IMR-90 (cell line): ENCODE measurements around the gene ROBO1. TPM values are rescaled to one million over a fixed set of nuclear protein-coding genes. Genes with fewer than 3 reads are reported as not detected.

Experiments used
- ATAC-seq: fragments of 200-7000 bp; cut with Tn5 transposase; 2 replicates; pipeline ENCODE4 v1.9.1; 2020; ENCODE audit warnings: low read depth, mild to moderate bottlenecking, moderate library complexity
- BruUV-seq: library from RNA; stranded (reverse); fragments of 400-500 nt; replicated peaks from 2 replicates; lab custom pipeline; 2021; lab: Mats Ljungman, UMichigan
- CTCF ChIA-PET: fragments of 300-600 bp; formaldehyde crosslinking; extraction: SDS; loops from one replicate; lab custom pipeline; 2021; ENCODE audit warnings: antibody characterized with exemption; lab: Yijun Ruan, JAX
- POLR2A ChIA-PET: fragments of 300-600 bp; sonication (Branson Sonifier 250); formaldehyde crosslinking; loops from one replicate; lab custom pipeline; 2022; ENCODE audit warnings: antibody characterized with exemption; ENCODE audit not compliant: unreplicated experiment; lab: Charles Lee
- DNase-seq: peaks from one replicate; pipeline ENCODE4 v3.0.0; 2013
- H2AFZ ChIP-seq: replicated peaks from 2 replicates; pipeline ENCODE3; 2013; ENCODE audit warnings: low read length, mild to moderate bottlenecking; ENCODE audit not compliant: poor library complexity
- H2AK5ac ChIP-seq: 2 replicates; pipeline ENCODE4 v1.6.1; 2013; ENCODE audit warnings: low read depth, low read length, inconsistent platforms
- H2AK9ac ChIP-seq: replicated peaks from 2 replicates; pipeline ENCODE3; 2013; ENCODE audit warnings: mild to moderate bottlenecking, low read depth, low read length, moderate library complexity; ENCODE audit not compliant: poor library complexity
- H2BK120ac ChIP-seq: 2 replicates; pipeline ENCODE4 v1.6.1; 2013; ENCODE audit warnings: low read depth, low read length, inconsistent platforms
- H2BK15ac ChIP-seq: 3 replicates; pipeline ENCODE4 v1.6.1; 2013; ENCODE audit warnings: low read depth, low read length, inconsistent platforms
- H2BK20ac ChIP-seq: 2 replicates; pipeline ENCODE4 v1.6.1; 2013; ENCODE audit warnings: low read depth, mild to moderate bottlenecking, inconsistent platforms, low read length, moderate library complexity
- H2BK5ac ChIP-seq: 2 replicates; pipeline ENCODE4 v1.6.1; 2013; ENCODE audit warnings: mild to moderate bottlenecking, low read depth, low read length, inconsistent platforms; ENCODE audit not compliant: poor library complexity, severe bottlenecking
- H3K14ac ChIP-seq: replicated peaks from 2 replicates; pipeline ENCODE4 v1.6.1; 2013; ENCODE audit warnings: low read depth, low read length, inconsistent platforms
- H3K18ac ChIP-seq: 2 replicates; pipeline ENCODE4 v1.6.1; 2013; ENCODE audit warnings: low read depth, low read length, control low read depth
- H3K23ac ChIP-seq: 2 replicates; pipeline ENCODE4 v1.6.1; 2013; ENCODE audit warnings: low read depth, low read length, inconsistent platforms
- H3K27ac ChIP-seq: 2 replicates; pipeline ENCODE4 v1.5.1; 2013; ENCODE audit warnings: mild to moderate bottlenecking, control low read depth, low read length; ENCODE audit not compliant: insufficient read depth
- H3K27me3 ChIP-seq: 2 replicates; pipeline ENCODE4 v1.6.1; 2013; ENCODE audit warnings: low read length; ENCODE audit not compliant: control insufficient read depth, insufficient read depth
- H3K36me3 ChIP-seq: 2 replicates; pipeline ENCODE4 v1.6.1; 2013; ENCODE audit warnings: low read length, mixed read lengths; ENCODE audit not compliant: control insufficient read depth, insufficient read depth
- H3K4ac ChIP-seq: 2 replicates; pipeline ENCODE4 v1.6.1; 2013; ENCODE audit warnings: low read depth, low read length, inconsistent platforms
- H3K4me1 ChIP-seq: 2 replicates; pipeline ENCODE4 v1.6.1; 2013; ENCODE audit warnings: low read length, mixed read lengths; ENCODE audit not compliant: control insufficient read depth, insufficient read depth
- H3K4me2 ChIP-seq: 2 replicates; pipeline ENCODE4 v1.6.1; 2013; ENCODE audit warnings: low read depth, mild to moderate bottlenecking, control low read depth, low read length, moderate library complexity
- H3K4me3 ChIP-seq: 2 replicates; pipeline ENCODE4 v1.5.1; 2013; ENCODE audit warnings: low read depth, mild to moderate bottlenecking, control low read depth, low read length, moderate library complexity; ENCODE audit not compliant: insufficient read depth
- H3K56ac ChIP-seq: 2 replicates; pipeline ENCODE4 v1.6.1; 2013; ENCODE audit warnings: low read length, inconsistent platforms; ENCODE audit not compliant: insufficient read depth; ENCODE audit errors: extremely low read depth
- H3K79me1 ChIP-seq, 2 experiments: 2 replicates each; pipeline ENCODE4 v1.6.1; 2013; ENCODE audit warnings: low read length in 2 of 2, inconsistent platforms in 1 of 2, low read depth in 1 of 2
- H3K9ac ChIP-seq: 2 replicates; pipeline ENCODE4 v1.6.1; 2013; ENCODE audit warnings: low read depth, low read length, control low read depth
- H3K9me1 ChIP-seq: 2 replicates; pipeline ENCODE4 v1.6.1; 2013; ENCODE audit warnings: low read length, inconsistent platforms; ENCODE audit not compliant: insufficient read depth
- H3K9me3 ChIP-seq: 2 replicates; pipeline ENCODE4 v1.6.1; 2013; ENCODE audit warnings: low read length; ENCODE audit not compliant: control insufficient read depth, insufficient read depth
- H4K20me1 ChIP-seq: 2 replicates; pipeline ENCODE4 v1.6.1; 2013; ENCODE audit warnings: low read length, inconsistent platforms; ENCODE audit not compliant: insufficient read depth
- H4K5ac ChIP-seq: 2 replicates; pipeline ENCODE4 v1.6.1; 2013; ENCODE audit warnings: mild to moderate bottlenecking, low read depth, low read length, control low read depth
- H4K8ac ChIP-seq, 2 experiments: 2 replicates each; pipeline ENCODE4 v1.6.1; 2013; ENCODE audit warnings: low read depth in 2 of 2, low read length in 2 of 2, control low read depth in 1 of 2, inconsistent platforms in 1 of 2
- H4K91ac ChIP-seq: 2 replicates; pipeline ENCODE4 v1.6.1; 2013; ENCODE audit warnings: low read depth, low read length, inconsistent platforms; ENCODE audit not compliant: insufficient read depth
- BHLHE40 ChIP-seq: fragments of 150-350 bp; IDR thresholded peaks from 2 replicates; pipeline ENCODE4 v1.6.1; 2016; ENCODE audit warnings: mild to moderate bottlenecking, low read depth, low read length
- CHD1 ChIP-seq: IDR thresholded peaks from 2 replicates; pipeline ENCODE4 v1.6.1; 2012; ENCODE audit warnings: low read depth, low read length, improper control_type of control experiment
- MAFK ChIP-seq: IDR thresholded peaks from 2 replicates; pipeline ENCODE4 v1.6.1; 2012; ENCODE audit warnings: low read depth, low read length, improper control_type of control experiment
- MAZ ChIP-seq: IDR thresholded peaks from 2 replicates; pipeline ENCODE4 v1.6.1; 2012; ENCODE audit warnings: low read depth, mild to moderate bottlenecking, low read length, improper control_type of control experiment, moderate library complexity, borderline replicate concordance
- MXI1 ChIP-seq: IDR thresholded peaks from 2 replicates; pipeline ENCODE4 v1.6.1; 2012; ENCODE audit warnings: low read depth, mild to moderate bottlenecking, low read length, moderate library complexity, borderline replicate concordance
- NFE2L2 ChIP-seq: fragments of 150-350 bp; IDR thresholded peaks from 2 replicates; pipeline ENCODE4 v1.6.1; 2016; ENCODE audit warnings: low read depth, mild to moderate bottlenecking, low read length
- RAD21 ChIP-seq: IDR thresholded peaks from 2 replicates; pipeline ENCODE4 v1.6.1; 2012; ENCODE audit warnings: low read length, improper control_type of control experiment
- RCOR1 ChIP-seq: IDR thresholded peaks from 2 replicates; pipeline ENCODE4 v1.6.1; 2012; ENCODE audit warnings: mild to moderate bottlenecking, low read length, improper control_type of control experiment; ENCODE audit not compliant: insufficient replicate concordance
- RFX5 ChIP-seq: IDR thresholded peaks from 2 replicates; pipeline ENCODE4 v1.8.0; 2012; ENCODE audit warnings: low read depth, mild to moderate bottlenecking, low read length, moderate library complexity
- SMC3 ChIP-seq: fragments of 150-350 bp; IDR thresholded peaks from 2 replicates; pipeline ENCODE4 v1.6.1; 2016; ENCODE audit warnings: low read depth, mild to moderate bottlenecking, antibody characterized with exemption, low read length, moderate library complexity
- USF2 ChIP-seq: fragments of 150-350 bp; IDR thresholded peaks from 2 replicates; pipeline ENCODE4 v1.6.1; 2017; ENCODE audit warnings: mild to moderate bottlenecking, antibody characterized with exemption, low read length, low read depth
- WGBS, 2 experiments: methylation state at CpG; one replicate each; pipeline versions ENCODE4 v1.1.5 to v1.1.7; 2013; ENCODE audit warnings: missing lambda C conversion rate in 2 of 2; ENCODE audit not compliant: insufficient read length in 1 of 2; ENCODE audit errors: extremely low coverage in 2 of 2; 5-methylcytosine and 5-hydroxymethylcytosine counted together
- dilution Hi-C: fragments of 300-500 bp; cut with HindIII; formaldehyde crosslinking; loops from one replicate; pipeline ENCODE4 v1.14.3; 2018; ENCODE audit warnings: low sequenced_read_pairs; ENCODE audit not compliant: unreplicated experiment
- in situ Hi-C: fragments of 300-500 bp; cut with MboI; formaldehyde crosslinking; loops from 3 replicates; pipeline ENCODE4 v1.14.3; 2019; ENCODE audit warnings: low sequenced_read_pairs, inconsistent platforms, mixed read lengths
- intact Hi-C: fragments of 100-400 bp; cut with micrococcal nuclease; formaldehyde crosslinking; loops from 2 replicates; pipeline ENCODE4 v1.10.0; 2022
- polyA plus RNA-seq, 3 experiments: library from polyadenylated mRNA; depleted of rRNA; stranded (reverse); fragments of >200 nt; gene quantifications; 2 replicates each; pipeline ENCODE4 v1.2.3, GENCODE V29; 2012; ENCODE audit warnings: low replicate concordance in 1 of 3
- total RNA-seq: library from RNA; depleted of rRNA; stranded (reverse); fragments of >200 nt; gene quantifications from 2 replicates; pipeline ENCODE4 v1.2.3, GENCODE V29; 2012
- TF ChIP-seq, protein P1 (sequence below): conservative IDR thresholded peaks from 2 replicates; pipeline ENCODE4 v1.5.1; 2012; ENCODE audit warnings: mild to moderate bottlenecking, low read depth, low read length, improper control_type of control experiment

Gene ROBO1
- total and polyA plus RNA-seq, 2 of the 4 experiments (the other 2 are of a cell fraction) = 24.1 to 53.9 TPM

- TF ChIP-seq USF2 (no peak), CHD1 (no peak), NFE2L2 (no peak)
These were observed 1125.4 kb downstream of the ROBO1 start (continued) for GRCh38 chr3:78642226-78643035.

DNA sequence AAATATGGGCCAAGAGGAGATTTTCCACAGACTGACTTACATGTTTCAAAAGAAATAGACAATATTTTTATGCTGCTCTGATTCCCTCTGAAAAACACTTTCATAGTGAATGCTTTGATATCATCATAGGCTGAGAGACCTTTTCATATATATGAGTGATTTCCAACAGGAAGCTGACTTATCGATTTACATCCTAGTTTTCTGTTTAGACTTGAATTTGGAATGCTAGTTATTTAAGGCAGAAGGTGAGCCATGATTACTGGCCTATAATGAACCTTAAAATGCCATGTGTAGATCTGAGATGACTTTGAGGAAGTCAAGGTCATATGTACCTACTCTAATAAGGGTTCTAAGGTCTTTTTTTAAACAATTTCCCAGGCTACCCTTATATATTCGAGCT, 1126.1 kb downstream of the ROBO1 start:
- H3K4me1 ChIP-seq = no peaks in the 10 kb centered on the region
- no peaks in the 10 kb centered on the region for H3K79me1 ChIP-seq
- CTCF ChIA-PET = interaction anchor here (0.6 kb wide), 2 partner anchors 575 to 709 kb away, joined by 3 to 4 read pairs; no protein-coding TSS in a partner anchor
- H2AFZ ChIP-seq = no peak overlapping the region
- no peak overlapping the region for H2AK9ac ChIP-seq
- intact Hi-C loops = loop anchor here (10.0 kb wide), 3 partner anchors 437 to 1327 kb away; no protein-coding TSS in a partner anchor
- H2BK15ac ChIP-seq = no peak overlapping the region
- no peaks in the 10 kb centered on the region for H3K27me3 ChIP-seq
- H2BK20ac ChIP-seq = no peak overlapping the region
- peaks cover 4% of the 10 kb centered on the region; the same call in 1 of the 2 replicates for H3K36me3 ChIP-seq
- H3K4ac ChIP-seq = no peak overlapping the region
- no TSS peak for BruUV-seq
- in situ Hi-C loops = loop anchor here (10.0 kb wide), 1 partner anchor 1607 kb away; no protein-coding TSS in a partner anchor
- POLR2A ChIA-PET = no interaction called here
- no peak overlapping the region for H4K91ac ChIP-seq
- H3K56ac ChIP-seq = no peak overlapping the region
- H3K18ac ChIP-seq = no peak overlapping the region
- no peak overlapping the region for H3K14ac ChIP-seq
- no peak overlapping the region for H2AK5ac ChIP-seq
- no CpG with 5 or more reads among the region's 2 CpGs for WGBS, 2 experiments
- H3K4me3 ChIP-seq = no peak overlapping the region
- ATAC-seq (no peak), DNase-seq (no peak)
- dilution Hi-C loops = no loop called here
- H3K9me1 ChIP-seq = no peaks in the 10 kb centered on the region; the same call in 1 of the 2 replicates
- no peak overlapping the region for H4K8ac ChIP-seq
- H2BK120ac ChIP-seq = no peak overlapping the region
- no peak overlapping the region for H3K4me2 ChIP-seq
- no peak overlapping the region for H3K27ac ChIP-seq
- H4K20me1 ChIP-seq = no peaks in the 10 kb centered on the region
- H3K23ac ChIP-seq = no peak overlapping the region
- H3K9ac ChIP-seq = no peak overlapping the region
- H4K5ac ChIP-seq = no peak overlapping the region
- no peaks in the 10 kb centered on the region for H3K9me3 ChIP-seq
- no peak overlapping the region for H2BK5ac ChIP-seq
- TF ChIP-seq CHD1 (no peak), RFX5 (no peak), RAD21 (no peak), USF2 (no peak), MAZ (no peak), MXI1 (no peak), RCOR1 (no peak), SMC3 (no peak), NFE2L2 (no peak), BHLHE40 (no peak), MAFK (no peak)
- TF ChIP-seq, protein P1, sequence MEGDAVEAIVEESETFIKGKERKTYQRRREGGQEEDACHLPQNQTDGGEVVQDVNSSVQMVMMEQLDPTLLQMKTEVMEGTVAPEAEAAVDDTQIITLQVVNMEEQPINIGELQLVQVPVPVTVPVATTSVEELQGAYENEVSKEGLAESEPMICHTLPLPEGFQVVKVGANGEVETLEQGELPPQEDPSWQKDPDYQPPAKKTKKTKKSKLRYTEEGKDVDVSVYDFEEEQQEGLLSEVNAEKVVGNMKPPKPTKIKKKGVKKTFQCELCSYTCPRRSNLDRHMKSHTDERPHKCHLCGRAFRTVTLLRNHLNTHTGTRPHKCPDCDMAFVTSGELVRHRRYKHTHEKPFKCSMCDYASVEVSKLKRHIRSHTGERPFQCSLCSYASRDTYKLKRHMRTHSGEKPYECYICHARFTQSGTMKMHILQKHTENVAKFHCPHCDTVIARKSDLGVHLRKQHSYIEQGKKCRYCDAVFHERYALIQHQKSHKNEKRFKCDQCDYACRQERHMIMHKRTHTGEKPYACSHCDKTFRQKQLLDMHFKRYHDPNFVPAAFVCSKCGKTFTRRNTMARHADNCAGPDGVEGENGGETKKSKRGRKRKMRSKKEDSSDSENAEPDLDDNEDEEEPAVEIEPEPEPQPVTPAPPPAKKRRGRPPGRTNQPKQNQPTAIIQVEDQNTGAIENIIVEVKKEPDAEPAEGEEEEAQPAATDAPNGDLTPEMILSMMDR = no peak
